PC-3 (cell line): ENCODE results near the gene DLG2.

Experiments
- EZH2 ChIP-seq: fragments of 300-600 bp; sonication (generic); IDR thresholded peaks from one replicate; pipeline ENCODE4 v1.6.1; 2017; ENCODE audit warnings: antibody characterized with exemption, mild to moderate bottlenecking, low read length; ENCODE audit not compliant: unreplicated experiment
- EZH2phosphoT487 ChIP-seq: fragments of 300-600 bp; sonication (generic); IDR thresholded peaks from 2 replicates; pipeline ENCODE4 v1.6.1; 2018; ENCODE audit warnings: mild to moderate bottlenecking, antibody characterized with exemption, low read length, borderline replicate concordance
- TF ChIP-seq, protein P1 (sequence below): fragments of 300-600 bp; sonication (generic); conservative IDR thresholded peaks from 2 replicates; pipeline ENCODE4 v1.5.1; 2017; ENCODE audit warnings: antibody characterized with exemption, low read depth, mild to moderate bottlenecking, low read length

DNA sequence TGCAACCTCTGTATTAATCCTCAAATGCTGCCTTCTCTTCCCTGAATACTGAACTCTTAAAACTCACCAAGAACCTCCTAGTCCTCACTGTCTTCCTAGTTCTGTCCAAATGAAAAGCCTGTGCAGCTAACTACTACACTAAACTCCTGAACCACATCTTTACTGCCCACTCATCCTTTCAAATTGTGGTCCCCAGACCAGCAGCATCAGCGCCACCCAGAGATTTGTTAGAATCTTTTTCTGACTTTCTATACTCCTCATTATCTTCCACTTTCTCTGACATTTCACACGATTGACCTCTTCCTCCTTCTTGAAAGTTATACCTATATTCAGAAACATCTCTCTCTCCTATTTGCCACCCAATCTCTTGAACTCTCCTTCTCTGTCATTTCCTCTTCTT is 461.3 kb downstream of the DLG2 start:
- TF ChIP-seq, protein P1, sequence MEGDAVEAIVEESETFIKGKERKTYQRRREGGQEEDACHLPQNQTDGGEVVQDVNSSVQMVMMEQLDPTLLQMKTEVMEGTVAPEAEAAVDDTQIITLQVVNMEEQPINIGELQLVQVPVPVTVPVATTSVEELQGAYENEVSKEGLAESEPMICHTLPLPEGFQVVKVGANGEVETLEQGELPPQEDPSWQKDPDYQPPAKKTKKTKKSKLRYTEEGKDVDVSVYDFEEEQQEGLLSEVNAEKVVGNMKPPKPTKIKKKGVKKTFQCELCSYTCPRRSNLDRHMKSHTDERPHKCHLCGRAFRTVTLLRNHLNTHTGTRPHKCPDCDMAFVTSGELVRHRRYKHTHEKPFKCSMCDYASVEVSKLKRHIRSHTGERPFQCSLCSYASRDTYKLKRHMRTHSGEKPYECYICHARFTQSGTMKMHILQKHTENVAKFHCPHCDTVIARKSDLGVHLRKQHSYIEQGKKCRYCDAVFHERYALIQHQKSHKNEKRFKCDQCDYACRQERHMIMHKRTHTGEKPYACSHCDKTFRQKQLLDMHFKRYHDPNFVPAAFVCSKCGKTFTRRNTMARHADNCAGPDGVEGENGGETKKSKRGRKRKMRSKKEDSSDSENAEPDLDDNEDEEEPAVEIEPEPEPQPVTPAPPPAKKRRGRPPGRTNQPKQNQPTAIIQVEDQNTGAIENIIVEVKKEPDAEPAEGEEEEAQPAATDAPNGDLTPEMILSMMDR, result no peak
- no peak for TF ChIP-seq EZH2
- TF ChIP-seq EZH2phosphoT487, result no peak
